HS-27A (cell line): ENCODE measurements around the gene IQCC.

Experiments
- DNase-seq: peaks from one replicate; pipeline ENCODE4 v3.0.0-alpha.2; 2012; ENCODE audit warnings: low read depth, missing footprints

Gene IQCC

GRCh38 chr1:32224285-32224684, 18.8 kb downstream of the IQCC start:
- DNase-seq = no peak

GRCh38 chr1:32228771-32229170, 23.3 kb downstream of the IQCC start:
- DNase-seq = no peak

GRCh38 chr1:32231843-32232432, 26.5 kb downstream of the IQCC start:
- DNase-seq = no peak

GRCh38 chr1:32232558-32233304, 27.3 kb downstream of the IQCC start:
- DNase-seq = no peak

- DNase-seq = no peak
Observed at GRCh38 chr1:32234792-32235191, 29.3 kb downstream of the IQCC start.

- no peak for DNase-seq
Observed at GRCh38 chr1:32239337-32239736, 33.9 kb downstream of the IQCC start.

GRCh38 chr1:32239790-32240139, 34.3 kb downstream of the IQCC start:
- no peak for DNase-seq

GRCh38 chr1:32240140-32240951, 34.9 kb downstream of the IQCC start:
- DNase-seq = peak; percentile 54

- peak; percentile 46 for DNase-seq
Observed at GRCh38 chr1:32241001-32241763, 35.7 kb downstream of the IQCC start.

GRCh38 chr1:32242341-32242851, 36.9 kb downstream of the IQCC start:
- DNase-seq = no peak

GRCh38 chr1:32246888-32247273, 41.4 kb downstream of the IQCC start, which contains the start of gene FAM167B:
Gene FAM167B, plus strand, starts transcription at chr1:32247222. Its CDS starts 200 bp downstream, at chr1:32247422.
- peak; percentile 48 for DNase-seq

GRCh38 chr1:32247452-32247851, 42.0 kb downstream of the IQCC start:
- no peak for DNase-seq

GRCh38 chr1:32247983-32248889, 42.8 kb downstream of the IQCC start:
- DNase-seq = no peak

GRCh38 chr1:32249831-32250525, 44.5 kb downstream of the IQCC start:
- no peak for DNase-seq

- no peak for DNase-seq
Observed at GRCh38 chr1:32250893-32251716, 45.6 kb downstream of the IQCC start, which contains the start of gene LCK. Gene LCK, plus strand, starts transcription at chr1:32251265. Its CDS starts 23,065 bp downstream, at chr1:32274330.

- no peak for DNase-seq
Observed at GRCh38 chr1:32255072-32256071, 49.9 kb downstream of the IQCC start.

- DNase-seq = no peak
Observed at GRCh38 chr1:32256473-32257226, 51.2 kb downstream of the IQCC start.
